NCI-H1105 treated with DMSO at 0.1 percent for 48 hours (cell line): ENCODE results near the gene PHYH.
"Not testable (repeated sequence)": the region's sequence is repeated elsewhere in the genome, so short reads cannot be mapped to it uniquely, and the experiment has no call there.

Source experiments
- DNase-seq: peaks from one replicate; lab custom pipeline; 2025; lab: John Stamatoyannopoulos, UW

PHYH gene

DNA sequence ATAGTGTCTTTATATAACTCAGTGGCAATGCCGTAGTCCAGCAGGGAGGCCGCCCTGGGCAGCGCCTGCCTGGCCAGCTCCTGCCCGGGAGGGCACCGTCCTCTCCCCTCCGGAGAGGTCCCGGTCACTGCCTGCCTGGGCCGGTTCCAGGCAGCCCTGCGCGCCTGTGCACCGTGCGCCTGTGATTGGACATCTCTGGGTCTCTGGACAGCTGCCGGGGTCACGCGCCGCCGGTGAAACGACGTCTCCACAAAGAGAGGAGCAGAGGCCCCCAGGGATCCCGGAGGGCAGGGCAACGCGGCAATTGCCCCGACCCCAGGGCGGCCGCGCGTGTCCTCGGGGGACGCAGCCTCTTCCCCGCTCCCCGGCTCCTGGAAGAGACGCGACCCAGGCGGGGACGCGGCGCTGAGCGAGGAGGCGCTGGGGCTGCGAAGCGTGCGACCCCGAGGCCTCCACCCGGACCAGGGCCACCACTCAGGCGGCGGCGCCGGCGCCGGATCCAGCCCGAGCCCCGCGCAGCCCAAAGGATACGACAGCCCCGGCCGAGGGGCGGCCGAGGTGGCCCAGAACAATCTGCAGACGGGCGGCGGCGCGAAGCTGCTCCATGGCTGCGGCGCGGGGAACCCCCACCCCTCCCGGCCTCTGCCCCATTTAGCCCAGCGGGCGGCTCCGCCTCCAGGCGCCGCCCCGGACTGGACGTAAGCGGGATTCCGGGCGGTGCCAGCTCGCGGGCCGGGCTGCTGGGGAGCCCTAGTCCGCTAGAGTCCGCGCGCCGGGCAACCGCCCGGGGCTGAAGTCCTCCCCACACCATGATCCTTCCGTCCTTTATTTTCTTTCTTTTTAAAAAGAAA lies at the start of gene PHYH:
Gene PHYH, minus strand, starts transcription at position 628 of the 851 bp plus-strand sequence. Its CDS starts 22 bp downstream, at position 606.
- peak; percentile 37 for DNase-seq

DNA sequence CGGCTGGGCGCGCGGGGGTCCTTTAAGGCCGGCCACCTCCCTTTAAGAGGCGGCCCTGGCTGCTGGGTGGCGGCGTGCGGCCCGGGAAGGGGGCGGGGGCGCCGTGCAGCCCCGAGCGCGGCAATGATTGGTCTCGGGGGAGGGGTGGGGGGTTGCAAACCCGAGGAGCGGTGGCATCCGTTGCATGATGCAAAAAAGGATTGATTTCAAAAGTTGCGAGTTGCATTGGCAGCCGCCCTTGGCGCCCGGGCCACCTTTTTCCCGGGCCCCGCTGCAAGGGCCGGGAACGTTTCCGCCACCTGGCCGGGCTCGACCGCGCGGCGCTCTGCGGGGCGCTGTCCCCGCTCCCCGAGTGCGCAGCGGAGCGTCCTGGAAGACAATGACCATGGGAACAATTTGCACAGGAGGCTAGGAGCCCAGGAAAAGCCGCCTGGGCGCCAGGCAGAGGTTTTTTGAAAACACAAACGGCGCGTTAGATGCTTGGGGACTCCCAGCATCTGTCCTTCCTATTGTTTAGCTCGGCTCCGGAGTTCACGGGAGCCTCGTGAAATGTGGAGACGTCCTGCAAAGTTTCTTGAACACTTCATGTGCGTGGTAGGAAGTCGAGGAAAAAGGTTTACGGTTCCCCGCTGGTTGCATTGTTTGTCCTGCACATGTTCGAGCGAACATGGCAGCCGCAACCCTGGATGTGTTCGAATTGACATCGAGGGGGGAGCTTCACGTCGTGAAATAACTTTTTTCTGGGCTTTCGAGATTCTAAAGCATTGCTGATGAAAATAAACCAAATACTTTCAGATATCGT lies 48.6 kb upstream of the PHYH start, which contains the start of gene SEPHS1:
Gene SEPHS1, minus strand, starts transcription at position 78 of the 802 bp plus-strand sequence. CDS start 3,343 bp downstream, outside the sequence.
- DNase-seq, result peak; percentile 64

GRCh38 chr10:13347500-13348156 lies 47.8 kb upstream of the PHYH start:
- peak; percentile 64 for DNase-seq

GRCh38 chr10:13347043-13347499 lies 47.2 kb upstream of the PHYH start:
- no peak for DNase-seq

- DNase-seq, result no peak
Observed at GRCh38 chr10:13346283-13347042, 46.6 kb upstream of the PHYH start.

DNA sequence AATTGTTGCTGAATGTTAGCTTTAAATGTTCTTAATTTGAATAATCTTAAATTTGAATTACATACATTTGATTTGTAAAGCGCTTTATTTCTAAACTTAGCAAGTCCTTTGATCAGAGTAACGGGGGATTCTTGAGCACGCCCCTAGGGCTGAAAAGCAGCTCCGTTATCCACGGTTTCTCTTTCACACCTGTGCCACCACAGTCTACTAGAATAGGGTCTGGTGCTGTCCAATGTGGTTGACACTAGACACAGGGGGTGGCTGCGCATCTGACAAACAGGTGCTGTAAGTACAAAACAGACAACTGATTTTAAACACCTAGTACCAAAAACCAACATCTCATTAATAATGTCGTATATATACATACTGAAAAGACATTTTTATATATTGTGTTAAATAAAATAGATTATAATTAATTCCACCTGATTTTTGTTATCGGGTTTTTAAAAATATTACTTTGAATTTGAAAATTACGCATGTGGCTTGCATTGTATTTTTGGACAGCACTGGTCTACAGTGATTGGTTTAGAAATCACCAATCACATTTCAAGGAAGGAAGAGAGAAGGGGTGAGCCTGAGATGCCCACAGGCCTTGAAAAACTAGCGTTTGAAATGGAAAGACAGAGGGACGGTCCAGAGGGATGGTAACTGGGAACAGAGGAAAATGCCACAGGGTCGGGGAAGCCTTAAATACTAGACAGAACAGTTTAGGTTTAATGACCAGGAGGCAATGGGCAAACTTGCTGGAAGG lies 40.9 kb upstream of the PHYH start:
- no peak for DNase-seq

- DNase-seq, result no peak
Observed at GRCh38 chr10:13340068-13340467, 40.2 kb upstream of the PHYH start.

- no peak for DNase-seq
Observed at GRCh38 chr10:13338390-13339110, 38.7 kb upstream of the PHYH start.

- no peak for DNase-seq
Observed at GRCh38 chr10:13337827-13338196, 37.9 kb upstream of the PHYH start.

DNA sequence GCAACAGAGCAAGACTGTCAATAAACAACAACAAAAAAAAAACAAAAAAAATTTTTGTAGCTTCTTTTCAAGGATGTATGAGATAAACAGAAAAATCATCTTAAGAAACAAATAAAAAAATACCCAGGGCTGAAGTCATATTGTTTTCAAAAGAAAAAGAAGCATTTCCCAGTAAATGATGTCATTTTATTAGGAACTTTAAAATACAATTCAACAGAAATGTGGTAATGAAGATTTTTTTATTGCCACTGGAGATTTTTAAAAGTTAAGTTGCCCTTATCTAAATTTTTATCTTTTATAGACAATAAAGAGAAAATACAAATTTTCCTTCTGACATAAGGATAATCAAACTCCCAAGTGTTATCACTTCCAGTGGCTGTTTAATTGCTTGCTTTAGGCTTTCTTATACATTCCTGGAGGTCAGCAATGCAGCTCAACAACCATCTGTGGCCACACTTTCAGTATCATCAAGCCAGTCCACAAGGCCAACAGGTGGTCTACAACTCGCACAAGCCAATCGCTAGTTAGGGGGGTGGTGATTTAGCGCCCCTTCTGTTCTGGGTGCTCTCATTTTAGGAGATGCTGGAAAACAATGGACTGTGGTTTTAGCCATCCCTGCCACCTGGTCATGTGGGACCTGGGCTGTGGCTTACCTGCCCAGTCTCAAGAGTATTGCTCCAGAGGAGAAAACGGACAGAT lies 37.4 kb upstream of the PHYH start:
- DNase-seq, result no peak

DNA sequence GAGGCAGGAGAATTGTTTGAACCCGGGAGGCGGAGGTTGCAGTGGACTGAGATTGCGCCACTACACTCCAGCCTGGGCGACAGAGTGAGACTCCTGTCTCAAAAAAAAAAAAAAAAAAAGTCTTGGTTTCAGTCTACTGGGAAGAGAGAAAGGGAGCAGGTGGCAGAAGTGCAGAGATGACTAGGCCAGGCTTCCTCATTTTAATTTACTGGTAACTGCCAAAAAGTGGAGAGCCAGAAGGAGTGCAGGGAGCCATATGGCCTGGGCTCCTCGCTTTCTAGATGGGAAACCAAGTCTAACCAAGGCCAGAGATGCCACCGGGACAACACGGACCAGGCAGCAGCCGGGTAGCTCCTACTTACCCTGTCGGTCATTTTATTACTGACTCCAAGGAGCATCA lies 36.0 kb upstream of the PHYH start:
- DNase-seq, result no peak

DNA sequence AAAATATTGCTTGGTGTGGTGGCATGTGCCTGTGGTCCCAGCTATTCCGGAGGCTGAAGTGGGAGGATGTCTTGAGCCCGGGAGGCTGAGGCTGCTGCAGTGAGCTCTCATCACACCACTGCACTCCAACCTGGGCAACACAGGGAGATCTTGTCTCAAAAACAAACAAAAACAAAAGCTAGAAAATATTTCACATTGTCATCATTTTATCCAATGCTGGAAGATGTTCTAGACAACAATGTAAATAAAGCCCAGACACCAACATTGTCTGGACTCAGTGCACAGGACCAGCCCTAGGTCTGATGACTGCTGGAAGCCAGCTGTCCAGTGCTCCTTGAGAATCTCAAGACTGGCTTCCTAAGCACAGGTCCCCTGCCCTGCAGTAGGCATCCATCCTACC lies 34.7 kb upstream of the PHYH start:
- DNase-seq, result no peak

GRCh38 chr10:13331646-13332045 lies 31.8 kb upstream of the PHYH start:
- no peak for DNase-seq

DNA sequence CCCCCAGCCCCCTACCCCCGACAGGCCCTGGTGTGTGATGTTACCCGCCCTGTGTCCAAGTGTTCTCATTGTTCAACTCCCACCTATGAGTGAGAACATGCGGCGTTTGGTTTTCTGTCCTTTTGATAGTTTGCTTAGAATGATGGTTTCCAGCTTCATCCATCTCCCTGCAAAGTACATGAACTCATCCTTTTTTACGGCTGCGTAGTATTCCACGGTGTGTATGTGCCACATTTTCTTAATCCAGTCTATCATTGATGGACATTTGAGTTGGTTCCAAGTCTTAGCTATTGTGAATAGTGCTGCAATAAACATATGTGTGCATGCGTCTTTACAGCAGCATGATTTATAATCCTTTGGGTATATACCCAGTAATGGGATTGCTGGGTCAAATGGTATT lies 31.1 kb upstream of the PHYH start:
- DNase-seq, result not testable (repeated sequence)

DNA sequence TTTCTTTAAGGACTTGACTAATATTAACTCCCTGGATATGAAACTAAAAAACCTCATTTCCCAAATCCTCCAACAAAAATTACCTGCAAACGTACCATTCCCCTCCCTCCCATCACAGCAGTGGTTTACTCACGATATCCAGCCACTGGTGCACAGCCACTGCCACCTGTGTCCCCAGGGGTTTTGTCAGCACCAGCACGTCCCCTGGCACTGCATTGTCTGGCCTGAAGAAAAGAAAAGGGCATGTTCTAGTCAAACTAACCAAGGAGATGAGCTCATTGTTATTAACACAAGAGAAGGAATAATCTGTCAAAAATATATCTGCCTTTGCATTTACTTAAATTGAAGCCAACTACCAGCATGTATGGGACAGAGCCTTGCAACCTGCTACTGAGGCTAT lies 29.7 kb upstream of the PHYH start:
- DNase-seq, result no peak

DNA sequence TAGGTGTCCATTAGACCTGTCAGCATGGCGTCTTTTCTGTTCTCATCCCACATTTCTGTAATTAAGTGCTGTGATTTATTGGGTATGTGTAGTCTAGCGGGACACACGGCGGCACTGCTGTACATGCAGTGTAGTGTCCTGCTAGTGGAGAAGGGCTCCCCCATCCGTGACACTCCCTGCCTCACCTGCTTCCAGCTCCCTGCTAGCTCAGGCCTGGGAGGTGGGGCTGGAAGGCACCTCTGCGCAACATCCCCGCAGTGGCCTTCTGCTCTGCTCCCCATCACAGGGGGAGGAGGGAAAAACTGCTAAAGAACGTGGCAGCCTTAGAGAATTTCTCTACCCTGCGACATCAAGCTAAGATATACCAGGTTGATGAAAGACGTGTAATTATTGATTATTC lies 28.7 kb upstream of the PHYH start:
- no peak for DNase-seq

DNA sequence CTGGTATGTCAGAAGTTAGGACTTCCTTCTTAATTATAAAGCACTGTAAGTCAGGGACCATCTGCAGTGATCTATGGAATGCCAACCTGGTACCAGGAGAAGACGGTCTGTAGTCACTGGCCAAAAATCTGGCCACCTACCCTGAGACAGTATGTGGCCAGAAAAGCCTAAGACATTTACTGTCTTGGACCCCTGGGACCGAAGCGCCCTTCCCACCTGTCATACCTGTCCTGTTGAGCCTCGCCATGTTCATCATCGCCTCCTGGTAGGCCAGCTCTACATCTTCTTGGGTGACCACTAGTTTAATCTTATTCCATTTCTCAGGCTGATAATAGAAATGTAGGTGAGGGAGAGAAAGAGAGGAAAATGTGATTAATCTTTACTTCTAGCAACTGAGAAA lies 28.3 kb upstream of the PHYH start:
- no peak for DNase-seq

DNA sequence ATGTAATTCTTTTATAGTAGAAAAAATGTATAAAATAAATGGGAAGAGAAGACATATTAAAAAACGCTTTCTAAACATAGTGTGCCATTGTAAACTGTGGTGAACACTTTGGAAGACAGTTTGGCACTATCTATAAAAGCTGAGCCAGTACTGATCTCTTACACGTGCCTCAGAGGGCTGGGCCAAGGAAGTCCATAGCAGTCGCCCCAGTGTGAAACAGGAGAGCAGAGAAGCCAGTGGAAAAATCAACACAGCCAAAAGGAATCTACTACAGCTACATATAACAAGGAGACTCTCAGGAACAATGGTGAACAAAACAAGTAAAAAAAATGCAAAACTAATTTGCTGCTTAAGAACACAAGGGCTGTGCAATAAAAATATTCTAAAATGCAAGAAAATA lies 27.7 kb upstream of the PHYH start:
- DNase-seq, result no peak

- no peak for DNase-seq
Observed at GRCh38 chr10:13322615-13323148, 22.8 kb upstream of the PHYH start.
